ENCODE data around the gene KCTD7.
"Not testable (repeated sequence)": the region's sequence is repeated elsewhere in the genome, so short reads cannot be mapped to it uniquely, and the experiment has no call there.

The KCTD7 gene

GRCh38 chr7:66617295-66617694 is 11.4 kb upstream of the KCTD7 start:
- no peak for DNase-seq (ENCODE audit: low read depth in 3 of 3)

- not testable (repeated sequence) for DNase-seq (ENCODE audit: low read depth in 3 of 3)
These were observed 9.2 kb upstream of the KCTD7 start for GRCh38 chr7:66619341-66619948.

GRCh38 chr7:66626331-66626934 is 2.2 kb upstream of the KCTD7 start:
- DNase-seq (ENCODE audit: low read depth in 3 of 3): no peak

GRCh38 chr7:66627151-66627681 is 1.5 kb upstream of the KCTD7 start:
- no peak for DNase-seq (ENCODE audit: low read depth in 3 of 3)

- no peak for DNase-seq (ENCODE audit: low read depth in 3 of 3)
These were observed 760 bp upstream of the KCTD7 start for GRCh38 chr7:66627881-66628360.

- DNase-seq (ENCODE audit: low read depth in 3 of 3): no peak
These were observed 761 bp downstream of the KCTD7 start for GRCh38 chr7:66629222-66630062.

- no peak for DNase-seq (ENCODE audit: low read depth in 3 of 3)
These were observed 1.9 kb downstream of the KCTD7 start for GRCh38 chr7:66630531-66630930.

GRCh38 chr7:66631471-66631870 is 2.8 kb downstream of the KCTD7 start:
- no peak for DNase-seq (ENCODE audit: low read depth in 3 of 3)

- no peak for DNase-seq (ENCODE audit: low read depth in 3 of 3)
These were observed 6.1 kb downstream of the KCTD7 start for GRCh38 chr7:66634816-66635215.

- DNase-seq (ENCODE audit: low read depth in 3 of 3): not testable (repeated sequence)
These were observed 6.8 kb downstream of the KCTD7 start for GRCh38 chr7:66635322-66635981.

- not testable (repeated sequence) for DNase-seq (ENCODE audit: low read depth in 3 of 3)
These were observed 7.4 kb downstream of the KCTD7 start for GRCh38 chr7:66635982-66636546.

- no peak for DNase-seq (ENCODE audit: low read depth in 3 of 3)
These were observed 9.8 kb downstream of the KCTD7 start for GRCh38 chr7:66638309-66639099.

- no peak for DNase-seq (ENCODE audit: low read depth in 3 of 3)
These were observed 11.1 kb downstream of the KCTD7 start for GRCh38 chr7:66639773-66640172.

- no peak for DNase-seq (ENCODE audit: low read depth in 3 of 3)
These were observed 12.3 kb downstream of the KCTD7 start for GRCh38 chr7:66640802-66641525.

GRCh38 chr7:66641526-66641871 is 12.8 kb downstream of the KCTD7 start:
- no peak for DNase-seq (ENCODE audit: low read depth in 3 of 3)

- DNase-seq (ENCODE audit: low read depth in 3 of 3): no peak
These were observed 13.5 kb downstream of the KCTD7 start for GRCh38 chr7:66642186-66642585.

- DNase-seq (ENCODE audit: low read depth in 3 of 3): no peak
These were observed 14.3 kb downstream of the KCTD7 start for GRCh38 chr7:66642932-66643331.

- DNase-seq (ENCODE audit: low read depth in 3 of 3): no peak
These were observed 14.7 kb downstream of the KCTD7 start for GRCh38 chr7:66643395-66643794.

GRCh38 chr7:66651026-66651425 is 22.3 kb downstream of the KCTD7 start:
- DNase-seq (ENCODE audit: low read depth in 3 of 3): not testable (repeated sequence)

- not testable (repeated sequence) for DNase-seq (ENCODE audit: low read depth in 3 of 3)
These were observed 25.1 kb downstream of the KCTD7 start for GRCh38 chr7:66653719-66654274.
